Renal cortex interstitium (tissue), 15 donors: ENCODE measurements around the gene MCF2L2. TPM values are rescaled to one million over a fixed set of nuclear protein-coding genes. Genes with fewer than 3 reads are reported as not detected.
A peak's percentile ranks its signal among the peaks of the same experiment; 100 is the strongest.
"Not testable (repeated sequence)": the region's sequence is repeated elsewhere in the genome, so short reads cannot be mapped to it uniquely, and the experiment has no call there.

Experiments
- DNase-seq, 11 donors: peaks; one replicate each; pipeline ENCODE4 v3.0.0-alpha.2; 2013; ENCODE audit warnings: low read depth in 9 of 11, low spot score in 4 of 11; ENCODE audit errors: extremely low read depth in 1 of 11
- long read RNA-seq, 16 experiments: transcript quantifications; one replicate each; lab custom pipeline, GENCODE V29; 2026
- polyA plus RNA-seq, 3 donors: library from polyadenylated mRNA; unstranded; fragments of 120-200 nt; gene quantifications; one replicate each; pipeline ENCODE4 v1.2.1, GENCODE V29; 2013; ENCODE audit not compliant: insufficient read length in 3 of 3

The MCF2L2 gene
- polyA plus RNA-seq = 1 to 10 TPM in 1 of 3 donors, under 1 TPM in 2; 0.62 to 1.2 (median 0.81) TPM
- long read RNA-seq, donor 1 = 0 reads
- long read RNA-seq, donor 2 = 0 reads
- long read RNA-seq, donor 3 = 0 reads
- long read RNA-seq, donor 4 = 0 reads
- long read RNA-seq, donor 5 = 0 reads
- long read RNA-seq, donor 6 = 0 reads
- long read RNA-seq, donor 7, partial matches to known transcripts = 0 of 6 reads
- long read RNA-seq, donor 7, other reads (novel, unspliced or antisense) = 5 of 6 reads
- long read RNA-seq, donor 8 = 0 reads
- long read RNA-seq, donor 9 = 0 reads
- long read RNA-seq, donor 10 = 0 reads
- long read RNA-seq, donor 11 = 0 reads
- long read RNA-seq, donor 12 = 0 reads
- long read RNA-seq, donor 13, partial matches to known transcripts = 54 of 67 reads
- long read RNA-seq, donor 13, other reads (novel, unspliced or antisense) = 13 of 67 reads
- long read RNA-seq, donor 14, partial matches to known transcripts = 0 of 5 reads
- long read RNA-seq, donor 14, other reads (novel, unspliced or antisense) = 5 of 5 reads
- long read RNA-seq, donor 15 = 0 reads
- long read RNA-seq, donor 16 = 0 reads

- peak in 3 of 11 donors; percentile 28 to 43 (median 29) for DNase-seq
Measured at GRCh38 chr3:183428447-183429211, at the start of gene MCF2L2. TSS of gene MCF2L2 (minus strand) at chr3:183428619. CDS start at chr3:183427977, 642 bp downstream.

- DNase-seq = no peak
Measured at GRCh38 chr3:183477801-183478456, 49.5 kb upstream of the MCF2L2 start.

GRCh38 chr3:183475764-183476162 lies 47.3 kb upstream of the MCF2L2 start:
- DNase-seq = not testable (repeated sequence)

GRCh38 chr3:183475016-183475763 lies 46.8 kb upstream of the MCF2L2 start:
- DNase-seq = no peak

- DNase-seq = no peak
Measured at GRCh38 chr3:183473969-183474368, 45.5 kb upstream of the MCF2L2 start.

- DNase-seq = no peak
Measured at GRCh38 chr3:183472155-183472554, 43.7 kb upstream of the MCF2L2 start.

- no peak for DNase-seq
Measured at GRCh38 chr3:183468424-183468823, 40.0 kb upstream of the MCF2L2 start.

- DNase-seq = no peak
Measured at GRCh38 chr3:183466575-183466974, 38.2 kb upstream of the MCF2L2 start.

- not testable (repeated sequence) for DNase-seq
Measured at GRCh38 chr3:183465710-183466109, 37.3 kb upstream of the MCF2L2 start.

- no peak for DNase-seq
Measured at GRCh38 chr3:183464480-183464879, 36.1 kb upstream of the MCF2L2 start.

- DNase-seq = no peak
Measured at GRCh38 chr3:183460081-183461055, 31.9 kb upstream of the MCF2L2 start.

- DNase-seq = no peak
Measured at GRCh38 chr3:183455089-183455488, 26.7 kb upstream of the MCF2L2 start.

- DNase-seq = no peak
Measured at GRCh38 chr3:183454064-183454463, 25.6 kb upstream of the MCF2L2 start.

GRCh38 chr3:183449791-183450190 lies 21.4 kb upstream of the MCF2L2 start:
- DNase-seq = no peak

GRCh38 chr3:183449391-183449790 lies 21.0 kb upstream of the MCF2L2 start:
- no peak for DNase-seq

- no peak for DNase-seq
Measured at GRCh38 chr3:183448369-183449128, 20.1 kb upstream of the MCF2L2 start.
